Measurements from ENCODE around the gene RASAL2. TPM values are rescaled to one million over a fixed set of nuclear protein-coding genes. Genes with fewer than 3 reads are reported as not detected.

The RASAL2 gene
- total and polyA plus RNA-seq, 2 of the 4 experiments (the other 2 are of a cell fraction): 13.1 to 20.6 TPM

DNA sequence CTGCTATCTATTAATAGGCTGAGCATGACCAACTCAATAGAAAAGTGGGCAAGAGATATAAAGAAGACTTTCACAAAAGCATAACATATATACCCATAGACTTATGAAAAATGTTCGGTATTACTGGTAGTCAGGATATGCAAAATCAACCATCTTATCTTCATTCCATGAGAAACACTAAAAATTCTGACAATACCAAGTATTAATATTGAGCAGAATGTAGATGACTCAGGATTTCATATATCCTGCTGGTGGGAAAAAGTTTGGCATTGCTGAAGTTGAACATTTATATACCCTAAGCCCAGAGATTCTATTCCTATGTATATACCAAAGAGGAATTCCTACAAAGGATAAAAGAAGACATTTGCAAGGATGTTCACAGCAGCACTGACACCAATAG, 264.6 kb downstream of the RASAL2 start:
- in situ Hi-C loops (cut with MboI; ENCODE audit: low sequenced_read_pairs) (no loop called here), intact Hi-C loops (cut with micrococcal nuclease) (no loop called here), dilution Hi-C loops (cut with HindIII; ENCODE audit: low sequenced_read_pairs, unreplicated experiment) (no loop called here)
- H4K5ac ChIP-seq (ENCODE audit: low read depth, low read length): no peak overlapping the region
- peaks cover 17 to 20% of the 10 kb centered on the region in 2 experiments for H3K79me1 ChIP-seq (ENCODE audit: low read depth in 1 of 2, low read length in 2 of 2)
- no peaks in the 10 kb centered on the region for H3K27me3 ChIP-seq (ENCODE audit: control insufficient read depth, insufficient read depth, low read length)
- peaks cover 2% of the 10 kb centered on the region; the same call in 1 of the 2 replicates for H3K4me1 ChIP-seq (ENCODE audit: control insufficient read depth, insufficient read depth, low read length)
- no peak overlapping the region for H3K14ac ChIP-seq (replicated peaks; ENCODE audit: low read depth, low read length)
- H3K4ac ChIP-seq (ENCODE audit: low read depth, low read length): no peak overlapping the region
- H3K4me3 ChIP-seq (ENCODE audit: insufficient read depth, low read depth, low read length): no peak overlapping the region
- DNase-seq (no peak), ATAC-seq (ENCODE audit: low read depth) (no peak)
- H3K27ac ChIP-seq (ENCODE audit: insufficient read depth, low read length): no peak overlapping the region
- no peak overlapping the region for H3K9ac ChIP-seq (ENCODE audit: low read depth, low read length)
- BruUV-seq (replicated peaks): no TSS peak
- CTCF ChIA-PET: no interaction called here
- WGBS, 2 experiments (ENCODE audit: extremely low coverage in 2 of 2, insufficient read length in 1 of 2): no CpG with 5 or more reads among the region's 1 CpG
- H2AK5ac ChIP-seq (ENCODE audit: low read depth, low read length): no peak overlapping the region
- H2BK5ac ChIP-seq (ENCODE audit: low read depth, low read length, poor library complexity, severe bottlenecking): no peak overlapping the region
- no peaks in the 10 kb centered on the region for H3K9me3 ChIP-seq (ENCODE audit: control insufficient read depth, insufficient read depth, low read length)
- no peak overlapping the region for H4K91ac ChIP-seq (ENCODE audit: insufficient read depth, low read depth, low read length)
- TF ChIP-seq RCOR1 (IDR thresholded peaks at IDR 0.05; ENCODE audit: insufficient replicate concordance, low read length) (no peak), CEBPB (IDR thresholded peaks at IDR 0.05; ENCODE audit: low read depth, low read length) (no peak), MXI1 (IDR thresholded peaks at IDR 0.05; ENCODE audit: borderline replicate concordance, low read depth, low read length) (no peak), NFE2L2 (IDR thresholded peaks at IDR 0.05; ENCODE audit: low read depth, low read length) (no peak), POLR2A (IDR thresholded peaks at IDR 0.05; ENCODE audit: low read depth, low read length) (no peak), FOS (IDR thresholded peaks at IDR 0.05; ENCODE audit: low read depth, low read length) (no peak), MAZ (IDR thresholded peaks at IDR 0.05; ENCODE audit: borderline replicate concordance, low read depth, low read length) (no peak), BHLHE40 (IDR thresholded peaks at IDR 0.05; ENCODE audit: low read depth, low read length) (no peak), RAD21 (IDR thresholded peaks at IDR 0.05; ENCODE audit: low read length) (no peak), MAFK (IDR thresholded peaks at IDR 0.05; ENCODE audit: low read depth, low read length) (no peak), CHD1 (IDR thresholded peaks at IDR 0.05; ENCODE audit: low read depth, low read length) (no peak)
- TF ChIP-seq, protein P1, sequence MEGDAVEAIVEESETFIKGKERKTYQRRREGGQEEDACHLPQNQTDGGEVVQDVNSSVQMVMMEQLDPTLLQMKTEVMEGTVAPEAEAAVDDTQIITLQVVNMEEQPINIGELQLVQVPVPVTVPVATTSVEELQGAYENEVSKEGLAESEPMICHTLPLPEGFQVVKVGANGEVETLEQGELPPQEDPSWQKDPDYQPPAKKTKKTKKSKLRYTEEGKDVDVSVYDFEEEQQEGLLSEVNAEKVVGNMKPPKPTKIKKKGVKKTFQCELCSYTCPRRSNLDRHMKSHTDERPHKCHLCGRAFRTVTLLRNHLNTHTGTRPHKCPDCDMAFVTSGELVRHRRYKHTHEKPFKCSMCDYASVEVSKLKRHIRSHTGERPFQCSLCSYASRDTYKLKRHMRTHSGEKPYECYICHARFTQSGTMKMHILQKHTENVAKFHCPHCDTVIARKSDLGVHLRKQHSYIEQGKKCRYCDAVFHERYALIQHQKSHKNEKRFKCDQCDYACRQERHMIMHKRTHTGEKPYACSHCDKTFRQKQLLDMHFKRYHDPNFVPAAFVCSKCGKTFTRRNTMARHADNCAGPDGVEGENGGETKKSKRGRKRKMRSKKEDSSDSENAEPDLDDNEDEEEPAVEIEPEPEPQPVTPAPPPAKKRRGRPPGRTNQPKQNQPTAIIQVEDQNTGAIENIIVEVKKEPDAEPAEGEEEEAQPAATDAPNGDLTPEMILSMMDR (conservative IDR thresholded peaks at IDR 0.05; ENCODE audit: low read depth, low read length): no peak
- TF ChIP-seq, protein P2, sequence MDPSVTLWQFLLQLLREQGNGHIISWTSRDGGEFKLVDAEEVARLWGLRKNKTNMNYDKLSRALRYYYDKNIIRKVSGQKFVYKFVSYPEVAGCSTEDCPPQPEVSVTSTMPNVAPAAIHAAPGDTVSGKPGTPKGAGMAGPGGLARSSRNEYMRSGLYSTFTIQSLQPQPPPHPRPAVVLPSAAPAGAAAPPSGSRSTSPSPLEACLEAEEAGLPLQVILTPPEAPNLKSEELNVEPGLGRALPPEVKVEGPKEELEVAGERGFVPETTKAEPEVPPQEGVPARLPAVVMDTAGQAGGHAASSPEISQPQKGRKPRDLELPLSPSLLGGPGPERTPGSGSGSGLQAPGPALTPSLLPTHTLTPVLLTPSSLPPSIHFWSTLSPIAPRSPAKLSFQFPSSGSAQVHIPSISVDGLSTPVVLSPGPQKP (IDR thresholded peaks at IDR 0.05; ENCODE audit: borderline replicate concordance, low read depth, low read length): no peak
- TF ChIP-seq, protein P3, sequence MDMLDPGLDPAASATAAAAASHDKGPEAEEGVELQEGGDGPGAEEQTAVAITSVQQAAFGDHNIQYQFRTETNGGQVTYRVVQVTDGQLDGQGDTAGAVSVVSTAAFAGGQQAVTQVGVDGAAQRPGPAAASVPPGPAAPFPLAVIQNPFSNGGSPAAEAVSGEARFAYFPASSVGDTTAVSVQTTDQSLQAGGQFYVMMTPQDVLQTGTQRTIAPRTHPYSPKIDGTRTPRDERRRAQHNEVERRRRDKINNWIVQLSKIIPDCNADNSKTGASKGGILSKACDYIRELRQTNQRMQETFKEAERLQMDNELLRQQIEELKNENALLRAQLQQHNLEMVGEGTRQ (IDR thresholded peaks at IDR 0.05; ENCODE audit: low read depth, low read length): no peak
- H3K4me2 ChIP-seq (ENCODE audit: low read depth, low read length): no peak overlapping the region
- H3K56ac ChIP-seq (ENCODE audit: extremely low read depth, insufficient read depth, low read length): no peak overlapping the region
- H2BK15ac ChIP-seq (ENCODE audit: low read depth, low read length): no peak overlapping the region
- H4K20me1 ChIP-seq (ENCODE audit: insufficient read depth, low read length): no peaks in the 10 kb centered on the region
- no peak overlapping the region for H3K18ac ChIP-seq (ENCODE audit: low read depth, low read length)
- H2AFZ ChIP-seq (replicated peaks; ENCODE audit: low read length, poor library complexity): no peak overlapping the region
- POLR2A ChIA-PET (ENCODE audit: unreplicated experiment): no interaction called here
- no peaks in the 10 kb centered on the region for H3K36me3 ChIP-seq (ENCODE audit: control insufficient read depth, insufficient read depth, low read length)
- no peak overlapping the region for H2BK20ac ChIP-seq (ENCODE audit: low read depth, low read length)
- no peak overlapping the region for H3K23ac ChIP-seq (ENCODE audit: low read depth, low read length)
- H2BK120ac ChIP-seq (ENCODE audit: low read depth, low read length): no peak overlapping the region
- H4K8ac ChIP-seq (ENCODE audit: low read depth in 2 of 2, low read length in 2 of 2): no peak overlapping the region
- no peak overlapping the region for H2AK9ac ChIP-seq (replicated peaks; ENCODE audit: low read depth, low read length, poor library complexity)
- H3K9me1 ChIP-seq (ENCODE audit: insufficient read depth, low read length): no peaks in the 10 kb centered on the region
